ENCODE data around the gene MASP2. TPM values are rescaled to one million over a fixed set of nuclear protein-coding genes. Genes with fewer than 3 reads are reported as not detected.

MASP2 gene
- total and polyA plus RNA-seq, 9 of the 15 experiments (the other 6 are each of a cell fraction or from before 2014, with no cell fraction given), result 0.01 to 0.23 (median 0.06) TPM; not detected in 3

DNA sequence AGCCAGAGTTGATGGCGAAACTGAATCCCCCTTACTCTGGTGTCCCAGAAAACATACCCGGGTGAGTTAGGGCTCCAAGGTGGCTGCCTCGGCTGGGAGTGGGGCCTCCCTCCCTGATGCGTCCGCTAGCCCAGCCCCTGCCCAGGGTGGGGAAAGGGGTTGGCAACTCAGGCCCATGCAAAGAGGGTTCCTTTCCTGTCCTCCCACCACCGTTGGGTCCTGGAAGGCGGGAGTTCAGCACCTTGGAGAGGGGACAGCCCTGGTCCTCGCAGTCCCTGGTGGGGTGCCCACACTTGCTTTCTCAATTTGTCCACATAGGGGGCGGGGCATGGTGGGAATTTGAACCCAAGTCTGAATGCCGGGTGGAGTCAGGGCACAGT is 6.7 kb upstream of the MASP2 start:
- peak overlapping the region in 1 of 2 experiments; percentile 76; a peak in 1 of 4 replicates for H3K9ac ChIP-seq (ENCODE audit: insufficient read depth in 1 of 2, low read depth in 2 of 2, low read length in 2 of 2)
- H2AFZ ChIP-seq (ENCODE audit: low read depth, low read length), result no peak overlapping the region
- WGBS (ENCODE audit: insufficient coverage, low coverage, missing lambda C conversion rate), result 47% methylated on average over 10 of the region's 10 CpGs
- ChIA-PET POLR2A (interaction anchor here (0.5 kb wide), 1 partner anchor 602 kb away, joined by 3 read pairs; no protein-coding TSS in a partner anchor), CTCF (ENCODE audit: low intra/inter-chr PET ratio) (no interaction called here)
- peaks cover 3 to 58% of the 10 kb centered on the region in 2 experiments; a peak in 3 of 5 replicates for H3K4me1 ChIP-seq (replicated peaks in 1 of 2; ENCODE audit: control insufficient read depth in 2 of 2, insufficient read depth in 2 of 2, low read length in 2 of 2)
- no peak overlapping the region for H3K4me2 ChIP-seq (ENCODE audit: insufficient read depth, low read length)
- FAIRE-seq (peak; percentile 11), ATAC-seq (peak; percentile 76), DNase-seq (ENCODE audit: extremely low read depth in 1 of 4, low spot score in 3 of 4) (peak; percentile 66 to 79 (median 75))
- no TSS peak for BruUV-seq (replicated peaks)
- peaks cover 14% of the 10 kb centered on the region for H4K20me1 ChIP-seq (replicated peaks; ENCODE audit: control insufficient read depth, insufficient read depth, low read length)
- H3K27me3 ChIP-seq (ENCODE audit: control insufficient read depth in 2 of 2, insufficient read depth in 2 of 2, low read length in 2 of 2), result no peaks in the 10 kb centered on the region
- in situ Hi-C loops (cut with MboI), result no loop called here
- no peak overlapping the region for H3K27ac ChIP-seq (ENCODE audit: extremely low read depth, low read depth, low read length)
- intact Hi-C loops (cut with micrococcal nuclease), result no loop called here
- H3K79me2 ChIP-seq (ENCODE audit: control insufficient read depth, insufficient read depth, low read length), result peaks cover 12% of the 10 kb centered on the region
- H3K9me1 ChIP-seq (ENCODE audit: control insufficient read depth, insufficient read depth, low read length), result peaks cover 4% of the 10 kb centered on the region
- peaks cover 40% of the 10 kb centered on the region; the same call in 2 of the 3 replicates for H3K36me3 ChIP-seq (ENCODE audit: control insufficient read depth, insufficient read depth, low read length)
- no peaks in the 10 kb centered on the region for H3K9me3 ChIP-seq (replicated peaks; ENCODE audit: control insufficient read depth, insufficient read depth, low read depth, low read length)
- H3K4me3 ChIP-seq, result no peak overlapping the region
- TF ChIP-seq, protein P1, sequence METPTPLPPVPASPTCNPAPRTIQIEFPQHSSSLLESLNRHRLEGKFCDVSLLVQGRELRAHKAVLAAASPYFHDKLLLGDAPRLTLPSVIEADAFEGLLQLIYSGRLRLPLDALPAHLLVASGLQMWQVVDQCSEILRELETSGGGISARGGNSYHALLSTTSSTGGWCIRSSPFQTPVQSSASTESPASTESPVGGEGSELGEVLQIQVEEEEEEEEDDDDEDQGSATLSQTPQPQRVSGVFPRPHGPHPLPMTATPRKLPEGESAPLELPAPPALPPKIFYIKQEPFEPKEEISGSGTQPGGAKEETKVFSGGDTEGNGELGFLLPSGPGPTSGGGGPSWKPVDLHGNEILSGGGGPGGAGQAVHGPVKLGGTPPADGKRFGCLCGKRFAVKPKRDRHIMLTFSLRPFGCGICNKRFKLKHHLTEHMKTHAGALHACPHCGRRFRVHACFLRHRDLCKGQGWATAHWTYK (CRISPR knock-in tag; IDR thresholded peaks at IDR 0.05), result no peak
- TF ChIP-seq, protein P2, sequence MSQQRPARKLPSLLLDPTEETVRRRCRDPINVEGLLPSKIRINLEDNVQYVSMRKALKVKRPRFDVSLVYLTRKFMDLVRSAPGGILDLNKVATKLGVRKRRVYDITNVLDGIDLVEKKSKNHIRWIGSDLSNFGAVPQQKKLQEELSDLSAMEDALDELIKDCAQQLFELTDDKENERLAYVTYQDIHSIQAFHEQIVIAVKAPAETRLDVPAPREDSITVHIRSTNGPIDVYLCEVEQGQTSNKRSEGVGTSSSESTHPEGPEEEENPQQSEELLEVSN (IDR thresholded peaks at IDR 0.05; ENCODE audit: borderline replicate concordance in 1 of 2, extremely low read depth in 1 of 2, insufficient read depth in 1 of 2, insufficient read length in 1 of 2, low read depth in 1 of 2, low read length in 1 of 2, poor library complexity in 1 of 2, severe bottlenecking in 1 of 2), result peak in 1 of 2 experiments; percentile 20
- no peak for TF ChIP-seq CBX3 (IDR thresholded peaks at IDR 0.05; ENCODE audit: borderline replicate concordance in 1 of 2, low read length in 2 of 2)
- peak in 1 of 2 experiments; percentile 88; a peak in 2 of 4 replicates for TF ChIP-seq SIN3A (IDR thresholded peaks at IDR 0.05; ENCODE audit: borderline replicate concordance in 2 of 2, control insufficient read depth in 1 of 2, low read depth in 2 of 2, low read length in 2 of 2)
- TF ChIP-seq, protein P3, sequence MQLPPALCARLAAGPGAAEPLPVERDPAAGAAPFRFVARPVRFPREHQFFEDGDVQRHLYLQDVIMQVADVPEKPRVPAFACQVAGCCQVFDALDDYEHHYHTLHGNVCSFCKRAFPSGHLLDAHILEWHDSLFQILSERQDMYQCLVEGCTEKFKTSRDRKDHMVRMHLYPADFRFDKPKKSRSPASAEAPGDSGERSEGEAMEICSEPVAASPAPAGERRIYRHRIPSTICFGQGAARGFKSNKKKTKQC (CRISPR knock-in tag; IDR thresholded peaks at IDR 0.05), result peak; percentile 79; the same call in 1 of the 2 replicates
- TF ChIP-seq ZNF12 (CRISPR knock-in tag; IDR thresholded peaks at IDR 0.05), result 0 out of 2 replicates have a peak, but pooled peaks have one; percentile 57
- TF ChIP-seq, protein P4, sequence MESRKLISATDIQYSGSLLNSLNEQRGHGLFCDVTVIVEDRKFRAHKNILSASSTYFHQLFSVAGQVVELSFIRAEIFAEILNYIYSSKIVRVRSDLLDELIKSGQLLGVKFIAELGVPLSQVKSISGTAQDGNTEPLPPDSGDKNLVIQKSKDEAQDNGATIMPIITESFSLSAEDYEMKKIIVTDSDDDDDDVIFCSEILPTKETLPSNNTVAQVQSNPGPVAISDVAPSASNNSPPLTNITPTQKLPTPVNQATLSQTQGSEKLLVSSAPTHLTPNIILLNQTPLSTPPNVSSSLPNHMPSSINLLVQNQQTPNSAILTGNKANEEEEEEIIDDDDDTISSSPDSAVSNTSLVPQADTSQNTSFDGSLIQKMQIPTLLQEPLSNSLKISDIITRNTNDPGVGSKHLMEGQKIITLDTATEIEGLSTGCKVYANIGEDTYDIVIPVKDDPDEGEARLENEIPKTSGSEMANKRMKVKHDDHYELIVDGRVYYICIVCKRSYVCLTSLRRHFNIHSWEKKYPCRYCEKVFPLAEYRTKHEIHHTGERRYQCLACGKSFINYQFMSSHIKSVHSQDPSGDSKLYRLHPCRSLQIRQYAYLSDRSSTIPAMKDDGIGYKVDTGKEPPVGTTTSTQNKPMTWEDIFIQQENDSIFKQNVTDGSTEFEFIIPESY (CRISPR knock-in tag; IDR thresholded peaks at IDR 0.05), result peak; percentile 60
- TF ChIP-seq, protein P5, sequence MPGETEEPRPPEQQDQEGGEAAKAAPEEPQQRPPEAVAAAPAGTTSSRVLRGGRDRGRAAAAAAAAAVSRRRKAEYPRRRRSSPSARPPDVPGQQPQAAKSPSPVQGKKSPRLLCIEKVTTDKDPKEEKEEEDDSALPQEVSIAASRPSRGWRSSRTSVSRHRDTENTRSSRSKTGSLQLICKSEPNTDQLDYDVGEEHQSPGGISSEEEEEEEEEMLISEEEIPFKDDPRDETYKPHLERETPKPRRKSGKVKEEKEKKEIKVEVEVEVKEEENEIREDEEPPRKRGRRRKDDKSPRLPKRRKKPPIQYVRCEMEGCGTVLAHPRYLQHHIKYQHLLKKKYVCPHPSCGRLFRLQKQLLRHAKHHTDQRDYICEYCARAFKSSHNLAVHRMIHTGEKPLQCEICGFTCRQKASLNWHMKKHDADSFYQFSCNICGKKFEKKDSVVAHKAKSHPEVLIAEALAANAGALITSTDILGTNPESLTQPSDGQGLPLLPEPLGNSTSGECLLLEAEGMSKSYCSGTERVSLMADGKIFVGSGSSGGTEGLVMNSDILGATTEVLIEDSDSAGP (CRISPR knock-in tag; IDR thresholded peaks at IDR 0.05), result 0 out of 2 replicates have a peak, but pooled peaks have one; percentile 15
- TF ChIP-seq, protein P6, sequence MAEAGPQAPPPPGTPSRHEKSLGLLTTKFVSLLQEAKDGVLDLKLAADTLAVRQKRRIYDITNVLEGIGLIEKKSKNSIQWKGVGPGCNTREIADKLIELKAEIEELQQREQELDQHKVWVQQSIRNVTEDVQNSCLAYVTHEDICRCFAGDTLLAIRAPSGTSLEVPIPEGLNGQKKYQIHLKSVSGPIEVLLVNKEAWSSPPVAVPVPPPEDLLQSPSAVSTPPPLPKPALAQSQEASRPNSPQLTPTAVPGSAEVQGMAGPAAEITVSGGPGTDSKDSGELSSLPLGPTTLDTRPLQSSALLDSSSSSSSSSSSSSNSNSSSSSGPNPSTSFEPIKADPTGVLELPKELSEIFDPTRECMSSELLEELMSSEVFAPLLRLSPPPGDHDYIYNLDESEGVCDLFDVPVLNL (CRISPR knock-in tag; IDR thresholded peaks at IDR 0.05; ENCODE audit: low read depth), result 0 out of 2 replicates have a peak, but pooled peaks have one; percentile 29
